NCI-H1092 treated with DMSO at 0.1 percent for 48 hours (cell line): ENCODE results near the gene FRAT1.
A peak's percentile ranks its signal among the peaks of the same experiment; 100 is the strongest.
"Not testable (repeated sequence)": the region's sequence is repeated elsewhere in the genome, so short reads cannot be mapped to it uniquely, and the experiment has no call there.

Source experiments
- DNase-seq: peaks from one replicate; lab custom pipeline; 2025; lab: John Stamatoyannopoulos, UW

FRAT1 gene

DNA sequence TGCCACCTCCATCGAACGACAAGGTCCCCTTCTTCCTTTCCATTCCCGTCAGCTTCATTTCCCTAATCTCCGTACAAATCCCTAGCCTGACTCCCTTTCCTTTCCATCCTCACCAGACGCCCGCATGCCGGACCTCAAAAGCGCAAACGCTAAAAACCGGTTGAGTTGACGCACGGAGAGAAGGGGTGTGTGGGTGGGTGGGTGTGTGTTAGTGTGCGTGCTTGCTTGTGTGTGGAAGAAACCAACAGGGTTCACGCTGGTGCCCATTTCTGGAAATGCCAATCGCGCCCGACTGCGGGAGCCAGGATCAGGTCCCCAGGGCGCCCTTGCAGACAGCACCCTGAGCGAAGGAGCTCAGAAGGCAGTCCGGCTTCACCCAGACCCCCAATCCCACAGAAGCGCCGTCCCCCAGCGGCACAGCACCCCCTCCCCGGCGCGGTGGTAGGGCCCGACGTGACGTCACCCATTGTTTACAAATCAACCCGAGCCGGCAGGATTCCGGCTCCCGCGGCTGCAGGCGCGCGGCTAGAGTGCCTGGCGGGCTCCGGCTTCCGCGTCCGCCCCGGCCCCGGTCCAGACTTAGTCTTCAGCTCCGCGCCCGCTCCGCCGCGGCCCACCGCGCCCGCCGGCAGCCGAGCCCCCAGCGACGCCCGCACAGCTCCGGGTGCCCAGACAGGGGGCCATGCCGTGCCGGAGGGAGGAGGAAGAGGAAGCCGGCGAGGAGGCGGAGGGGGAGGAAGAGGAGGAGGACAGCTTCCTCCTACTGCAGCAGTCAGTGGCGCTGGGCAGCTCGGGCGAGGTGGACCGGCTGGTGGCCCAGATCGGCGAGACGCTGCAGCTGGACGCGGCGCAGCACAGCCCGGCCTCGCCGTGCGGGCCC lies at the start of gene FRAT1:
Gene FRAT1, plus strand, starts transcription at position 500 of the 880 bp plus-strand sequence. Its CDS starts 183 bp downstream, at position 683.
- DNase-seq, result peak; percentile 80

- DNase-seq, result no peak
Observed at GRCh38 chr10:97270523-97271154, 48.4 kb upstream of the FRAT1 start.

DNA sequence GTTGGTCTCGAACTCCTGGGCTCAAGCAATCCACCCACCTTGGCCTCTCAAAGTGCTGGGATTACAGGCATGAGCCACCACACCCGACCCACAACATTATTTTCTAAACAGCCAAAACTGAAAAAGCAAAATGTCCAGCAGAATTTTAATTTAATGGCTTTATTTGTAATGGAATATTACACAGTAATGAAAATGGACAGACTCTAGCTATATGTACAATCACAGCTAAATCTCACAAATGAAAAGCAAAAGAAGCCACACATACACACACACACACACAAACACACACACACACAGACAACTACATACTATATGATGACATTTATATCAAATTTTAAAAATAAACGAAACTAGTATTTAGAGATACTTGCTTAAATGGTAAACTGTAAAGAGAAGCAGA lies 45.4 kb upstream of the FRAT1 start:
- no peak for DNase-seq

- DNase-seq, result no peak
Observed at GRCh38 chr10:97274828-97275227, 44.2 kb upstream of the FRAT1 start.

DNA sequence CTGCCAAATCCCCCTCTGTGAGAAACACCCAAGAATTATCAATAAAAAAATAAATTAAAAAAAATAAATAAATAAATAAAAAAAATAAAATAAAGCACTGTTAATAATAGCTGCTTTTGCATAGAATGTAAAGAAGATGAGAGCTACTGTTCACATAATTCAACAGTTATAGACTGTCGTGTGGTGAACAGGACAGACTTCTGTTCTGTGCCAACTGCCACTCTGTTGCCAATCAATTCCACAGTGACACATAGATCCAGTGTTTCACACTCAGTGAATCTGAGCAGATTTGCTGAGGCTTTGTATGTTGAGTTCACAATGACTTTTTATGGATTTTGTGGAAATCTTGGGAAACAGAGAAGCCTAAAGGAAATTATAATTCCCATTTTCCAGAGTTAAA lies 41.5 kb upstream of the FRAT1 start:
- no peak for DNase-seq

DNA sequence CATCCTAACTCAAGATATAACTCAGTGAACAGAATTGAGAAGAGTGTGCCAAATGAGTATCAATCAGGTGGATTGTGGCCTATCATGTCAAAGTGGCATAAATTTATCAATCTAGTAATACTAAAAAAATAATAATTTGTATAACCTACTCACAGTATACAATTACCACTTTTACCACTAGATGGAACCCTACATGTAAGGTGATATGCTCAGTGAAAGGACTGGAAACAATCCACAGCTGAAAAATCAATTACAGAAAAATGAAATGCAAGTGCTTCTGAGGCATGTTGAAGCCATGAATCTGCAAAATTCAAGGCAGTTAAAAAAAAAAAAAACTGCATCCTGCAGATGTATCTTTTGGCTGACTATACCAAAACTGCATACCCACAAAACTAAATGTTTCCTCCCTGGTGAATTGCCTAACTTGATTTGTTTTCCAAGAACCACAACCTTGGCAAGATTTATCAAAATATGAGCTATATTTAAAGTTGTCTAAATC lies 40.5 kb upstream of the FRAT1 start:
- peak; percentile 28 for DNase-seq

GRCh38 chr10:97279121-97279815 lies 39.8 kb upstream of the FRAT1 start:
- DNase-seq, result no peak

- DNase-seq, result no peak
Observed at GRCh38 chr10:97280783-97281182, 38.3 kb upstream of the FRAT1 start.

DNA sequence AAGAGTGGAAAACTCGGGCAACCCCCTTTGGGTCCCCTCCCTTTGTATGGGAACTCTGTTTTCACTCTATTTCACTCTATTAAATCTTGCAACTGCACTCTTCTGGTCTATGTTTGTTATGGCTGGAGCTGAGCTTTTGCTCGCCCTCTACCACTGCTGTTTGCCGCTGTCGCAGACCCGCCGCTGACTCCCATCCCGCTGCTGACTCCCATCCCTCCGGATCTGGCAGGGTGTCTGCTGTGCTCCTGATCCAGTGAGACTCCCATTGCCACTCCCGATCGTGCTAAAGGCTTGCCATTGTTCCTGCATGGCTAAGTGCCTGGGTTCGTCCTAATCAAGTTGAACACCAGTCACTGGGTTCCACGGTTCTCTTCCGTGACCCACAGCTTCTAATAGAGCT lies 29.0 kb upstream of the FRAT1 start:
- DNase-seq, result not testable (repeated sequence)

DNA sequence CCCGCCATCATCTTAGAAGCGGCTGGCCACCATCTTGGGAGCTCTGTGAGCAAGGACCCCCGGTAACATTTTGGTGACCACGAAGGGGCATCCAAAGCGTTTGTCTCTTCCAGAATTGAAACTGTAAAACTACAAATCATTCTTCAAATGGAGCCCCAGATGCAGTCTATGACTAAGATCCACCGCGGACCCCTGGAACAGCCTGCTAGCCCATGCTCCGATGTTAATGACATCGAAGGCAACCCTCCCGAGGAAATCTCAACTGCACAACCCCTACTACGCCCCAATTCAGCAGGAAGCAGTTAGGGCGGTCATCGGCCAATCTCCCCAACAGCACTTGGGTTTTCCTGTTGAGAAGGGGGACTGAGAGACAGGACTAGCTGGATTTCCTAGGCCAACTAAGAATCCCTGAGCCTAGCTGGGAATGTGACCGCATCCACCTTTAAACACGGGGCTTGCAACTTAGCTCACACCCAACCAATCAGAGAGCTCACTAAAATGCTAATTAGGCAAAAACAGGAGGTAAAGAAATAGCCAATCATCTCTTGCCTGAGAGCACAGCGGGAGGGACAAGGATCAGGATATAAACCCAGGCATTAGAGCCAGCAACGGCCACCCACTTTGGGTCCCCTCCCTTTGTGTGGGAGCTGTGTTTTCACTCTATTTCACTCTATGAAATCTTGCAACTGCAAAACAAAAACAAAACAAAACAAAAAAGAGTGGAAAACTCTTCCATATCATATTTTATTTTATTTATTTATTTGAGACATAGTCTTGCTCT lies 28.3 kb upstream of the FRAT1 start:
- DNase-seq, result not testable (repeated sequence)

- no peak for DNase-seq
Observed at GRCh38 chr10:97291357-97292096, 27.5 kb upstream of the FRAT1 start.

DNA sequence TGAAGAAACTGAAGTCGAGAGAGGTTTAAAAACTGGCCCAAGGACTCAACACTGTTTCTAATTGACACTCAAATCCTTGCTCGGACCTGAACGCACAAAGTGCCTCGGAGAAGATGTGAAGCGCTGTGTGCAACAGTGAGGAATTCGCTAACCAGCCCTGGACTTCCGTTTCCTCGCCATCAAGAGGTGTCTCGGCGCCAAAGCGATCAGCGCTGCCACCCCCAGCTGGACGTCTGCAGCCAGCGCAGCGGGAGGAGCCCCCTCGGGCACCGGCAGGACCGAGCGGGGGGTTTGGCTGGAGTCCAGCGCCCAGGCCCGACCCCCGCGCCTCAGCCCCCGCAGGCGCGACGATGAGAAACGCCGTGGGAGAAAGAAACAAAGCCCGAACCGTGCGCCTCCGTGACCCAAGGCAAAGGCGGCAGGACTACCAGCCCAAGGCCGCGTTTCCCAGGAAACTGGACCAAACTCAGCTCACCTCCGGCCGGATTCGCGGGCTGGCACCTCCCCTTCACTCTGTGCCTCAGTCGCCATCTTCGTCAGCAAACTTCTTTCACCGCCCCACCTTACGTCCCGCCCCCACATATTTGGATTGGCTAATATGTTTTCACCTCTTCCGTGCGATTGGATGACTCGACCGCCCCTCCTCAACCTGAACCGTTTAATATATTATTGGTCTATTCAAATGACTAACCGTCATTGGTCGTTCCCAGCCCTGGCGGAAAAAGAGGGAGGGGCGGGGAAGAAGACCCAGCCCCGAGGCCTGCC lies 26.8 kb upstream of the FRAT1 start, which contains the start of gene ARHGAP19:
Gene ARHGAP19, minus strand, starts transcription at position 541 of the 765 bp plus-strand sequence. Its CDS starts 10 bp downstream, at position 531.
- peak; percentile 97 for DNase-seq

GRCh38 chr10:97292862-97293198 lies 26.2 kb upstream of the FRAT1 start:
- no peak for DNase-seq

GRCh38 chr10:97297556-97298222 lies 21.4 kb upstream of the FRAT1 start:
- no peak for DNase-seq

GRCh38 chr10:97298223-97298571 lies 20.9 kb upstream of the FRAT1 start:
- DNase-seq, result no peak

DNA sequence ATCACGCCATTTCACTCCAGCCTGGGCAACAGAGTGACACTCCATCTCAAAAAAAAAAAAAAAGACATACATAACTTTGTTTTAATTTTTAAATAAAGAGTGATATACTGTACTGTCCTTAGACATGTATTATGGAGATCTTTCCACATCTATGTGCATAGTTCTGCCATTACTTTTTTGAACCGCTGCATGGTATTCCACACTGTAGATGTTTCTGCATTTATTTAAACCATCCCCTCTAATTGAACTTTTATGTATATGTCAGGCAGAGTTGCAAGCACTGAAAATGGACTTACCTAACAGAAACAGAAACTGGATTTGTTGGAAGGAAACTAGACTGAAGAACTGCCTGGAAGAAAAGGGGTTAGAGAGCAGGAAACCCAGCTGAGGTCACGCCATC lies 18.1 kb upstream of the FRAT1 start:
- DNase-seq, result no peak

GRCh38 chr10:97302088-97302791 lies 16.8 kb upstream of the FRAT1 start:
- no peak for DNase-seq

DNA sequence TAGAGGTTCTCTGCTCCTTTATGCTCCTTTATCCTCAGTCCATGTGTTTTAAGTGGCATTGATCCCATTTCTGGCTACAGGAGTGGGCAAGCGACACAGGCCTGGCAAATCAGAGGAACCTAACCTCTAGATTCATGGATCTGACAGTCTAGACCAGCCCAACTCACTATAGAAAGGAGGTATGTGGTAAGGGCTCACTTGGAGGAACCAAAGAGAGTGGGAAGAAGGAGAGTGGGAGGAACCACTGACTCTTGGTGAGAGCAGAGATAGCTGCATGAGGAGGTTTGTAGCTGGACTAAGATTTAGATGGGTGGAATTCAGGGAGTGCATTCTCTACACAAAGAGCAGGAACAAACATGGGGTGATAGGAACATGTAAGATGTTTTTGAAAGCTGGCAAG lies 11.6 kb upstream of the FRAT1 start:
- no peak for DNase-seq
